GM10847 (cell line): ENCODE data around the gene ARHGAP24.

Source experiments
- POLR2A ChIP-seq: IDR thresholded peaks from 2 replicates; pipeline ENCODE4 v1.6.1; 2011; ENCODE audit not compliant: insufficient read length; ENCODE audit errors: extremely low read depth

Gene ARHGAP24

GRCh38 chr4:85544751-85545150 lies 69.8 kb downstream of the ARHGAP24 start:
- no peak for TF ChIP-seq POLR2A

GRCh38 chr4:85548116-85548515 lies 73.2 kb downstream of the ARHGAP24 start:
- TF ChIP-seq POLR2A, result no peak

- no peak for TF ChIP-seq POLR2A
Measured at GRCh38 chr4:85548841-85549240, 73.9 kb downstream of the ARHGAP24 start.

- TF ChIP-seq POLR2A, result no peak
Measured at GRCh38 chr4:85555206-85555605, 80.3 kb downstream of the ARHGAP24 start.

- TF ChIP-seq POLR2A, result no peak
Measured at GRCh38 chr4:85556283-85556682, 81.3 kb downstream of the ARHGAP24 start.

GRCh38 chr4:85557016-85557901 lies 82.3 kb downstream of the ARHGAP24 start:
- no peak for TF ChIP-seq POLR2A

- TF ChIP-seq POLR2A, result no peak
Measured at GRCh38 chr4:85565761-85566480, 91.0 kb downstream of the ARHGAP24 start.

GRCh38 chr4:85569730-85570299 lies 94.9 kb downstream of the ARHGAP24 start:
- TF ChIP-seq POLR2A, result no peak

GRCh38 chr4:85570388-85570787 lies 95.4 kb downstream of the ARHGAP24 start:
- no peak for TF ChIP-seq POLR2A

- no peak for TF ChIP-seq POLR2A
Measured at GRCh38 chr4:85571008-85571407, 96.1 kb downstream of the ARHGAP24 start.

GRCh38 chr4:85573270-85573669 lies 98.3 kb downstream of the ARHGAP24 start:
- TF ChIP-seq POLR2A, result no peak

- no peak for TF ChIP-seq POLR2A
Measured at GRCh38 chr4:85577307-85577706, 102.4 kb downstream of the ARHGAP24 start.

- TF ChIP-seq POLR2A, result no peak
Measured at GRCh38 chr4:85579942-85580341, 105.0 kb downstream of the ARHGAP24 start.

- TF ChIP-seq POLR2A, result no peak
Measured at GRCh38 chr4:85580489-85580888, 105.5 kb downstream of the ARHGAP24 start.

GRCh38 chr4:85587952-85588351 lies 113.0 kb downstream of the ARHGAP24 start:
- TF ChIP-seq POLR2A, result no peak
